Activated CD4-positive, alpha-beta T cell treated with anti-CD3 and anti-CD28 coated beads, Interleukin-2, amount 10 ng/mL, durations not matched to agents 24 days and 14 days (primary cell): ENCODE results near the gene PRKAG1. TPM values are rescaled to one million over a fixed set of nuclear protein-coding genes. Genes with fewer than 3 reads are reported as not detected.

Experiments
- DNase-seq: peaks from one replicate; pipeline ENCODE4 v3.0.0; 2022
- H3K27ac Mint-ChIP-seq: one replicate; pipeline ENCODE4 v1.8.0; 2022; ENCODE audit warnings: mild to moderate bottlenecking, mixed read lengths
- H3K27me3 Mint-ChIP-seq: one replicate; pipeline ENCODE4 v1.8.0; 2022; ENCODE audit warnings: mixed read lengths
- H3K36me3 Mint-ChIP-seq: one replicate; pipeline ENCODE4 v1.8.0; 2022; ENCODE audit warnings: low read depth, mild to moderate bottlenecking, mixed read lengths
- H3K4me1 Mint-ChIP-seq: one replicate; pipeline ENCODE4 v1.8.0; 2021; ENCODE audit warnings: mixed read lengths
- H3K4me3 Mint-ChIP-seq: one replicate; pipeline ENCODE4 v1.8.0; 2022; ENCODE audit warnings: mild to moderate bottlenecking, moderate library complexity, mixed read lengths
- H3K9me3 Mint-ChIP-seq: one replicate; pipeline ENCODE4 v1.8.0; 2021; ENCODE audit warnings: mixed read lengths
- intact Hi-C: fragments of 100-400 bp; cut with micrococcal nuclease; formaldehyde crosslinking; loops from one replicate; pipeline ENCODE4 v1.15.1; 2023
- total RNA-seq: library from RNA; stranded (reverse); gene quantifications from 2 replicates; pipeline ENCODE4 v1.2.3, GENCODE V29; 2022

The PRKAG1 gene
- total RNA-seq, 1 donor from 2014 or later = 75.3 TPM

GRCh38 chr12:48972952-48973483 lies 45.6 kb downstream of the PRKAG1 start:
- Mint-ChIP-seq H3K36me3 (peaks cover 2% of the 10 kb centered on the region), H3K27me3 (peaks cover 90% of the 10 kb centered on the region), H3K4me3 (no peak overlapping the region), H3K27ac (no peak overlapping the region), H3K9me3 (no peaks in the 10 kb centered on the region), H3K4me1 (peaks cover 36% of the 10 kb centered on the region)
- DNase-seq = peak; percentile 63
- intact Hi-C loops = loop anchor here (2.0 to 5.0 kb wide), 2 partner anchors 16 to 71 kb away; a partner anchor contains a TSS

GRCh38 chr12:48972213-48972951 lies 46.2 kb downstream of the PRKAG1 start:
- intact Hi-C loops = loop anchor here (2.0 to 5.0 kb wide), 2 partner anchors 16 to 70 kb away; a partner anchor contains a TSS
- peak; percentile 61 for DNase-seq
- Mint-ChIP-seq H3K36me3 (no peaks in the 10 kb centered on the region), H3K4me3 (peak overlapping the region; percentile 62), H3K27me3 (peaks cover 85% of the 10 kb centered on the region), H3K27ac (no peak overlapping the region), H3K9me3 (no peaks in the 10 kb centered on the region), H3K4me1 (peaks cover 31% of the 10 kb centered on the region)

- peak; percentile 58 for DNase-seq
- peak overlapping the region; percentile 62 for H3K4me3 Mint-ChIP-seq
- H3K36me3 Mint-ChIP-seq = no peaks in the 10 kb centered on the region
- H3K4me1 Mint-ChIP-seq = peaks cover 23% of the 10 kb centered on the region
- H3K9me3 Mint-ChIP-seq = no peaks in the 10 kb centered on the region
- peaks cover 76% of the 10 kb centered on the region for H3K27me3 Mint-ChIP-seq
- intact Hi-C loops = loop anchor here (1.0 to 5.0 kb wide), 2 partner anchors 9 to 69 kb away; a partner anchor contains a TSS
- H3K27ac Mint-ChIP-seq = peak overlapping the region; percentile 59
Observed at GRCh38 chr12:48970702-48971334, 47.8 kb downstream of the PRKAG1 start.

- no peak overlapping the region for H3K27ac Mint-ChIP-seq
- peak overlapping the region; percentile 62 for H3K4me3 Mint-ChIP-seq
- H3K27me3 Mint-ChIP-seq = peaks cover 75% of the 10 kb centered on the region
- intact Hi-C loops = loop anchor here (5.0 kb wide), 1 partner anchor 68 kb away; a partner anchor contains a TSS
- peak; percentile 77 for DNase-seq
- no peaks in the 10 kb centered on the region for H3K9me3 Mint-ChIP-seq
- no peaks in the 10 kb centered on the region for H3K36me3 Mint-ChIP-seq
- peaks cover 23% of the 10 kb centered on the region for H3K4me1 Mint-ChIP-seq
Observed at GRCh38 chr12:48969833-48970701, 48.5 kb downstream of the PRKAG1 start.

GRCh38 chr12:48969160-48969771 lies 49.3 kb downstream of the PRKAG1 start:
- H3K27me3 Mint-ChIP-seq = peaks cover 70% of the 10 kb centered on the region
- intact Hi-C loops = no loop called here
- H3K4me3 Mint-ChIP-seq = peak overlapping the region; percentile 19
- H3K36me3 Mint-ChIP-seq = no peaks in the 10 kb centered on the region
- H3K27ac Mint-ChIP-seq = peak overlapping the region; percentile 20
- peak; percentile 55 for DNase-seq
- no peaks in the 10 kb centered on the region for H3K9me3 Mint-ChIP-seq
- peaks cover 23% of the 10 kb centered on the region for H3K4me1 Mint-ChIP-seq

GRCh38 chr12:48968467-48968866 lies 50.1 kb downstream of the PRKAG1 start:
- no peaks in the 10 kb centered on the region for H3K36me3 Mint-ChIP-seq
- peaks cover 23% of the 10 kb centered on the region for H3K4me1 Mint-ChIP-seq
- no peaks in the 10 kb centered on the region for H3K9me3 Mint-ChIP-seq
- peaks cover 64% of the 10 kb centered on the region for H3K27me3 Mint-ChIP-seq
- no peak for DNase-seq
- intact Hi-C loops = no loop called here
- H3K4me3 Mint-ChIP-seq = no peak overlapping the region
- no peak overlapping the region for H3K27ac Mint-ChIP-seq

- no peaks in the 10 kb centered on the region for H3K36me3 Mint-ChIP-seq
- intact Hi-C loops = no loop called here
- no peak overlapping the region for H3K27ac Mint-ChIP-seq
- peaks cover 21% of the 10 kb centered on the region for H3K4me1 Mint-ChIP-seq
- DNase-seq = no peak
- no peaks in the 10 kb centered on the region for H3K9me3 Mint-ChIP-seq
- no peak overlapping the region for H3K4me3 Mint-ChIP-seq
- peaks cover 59% of the 10 kb centered on the region for H3K27me3 Mint-ChIP-seq
Observed at GRCh38 chr12:48967991-48968390, 50.6 kb downstream of the PRKAG1 start.

- intact Hi-C loops = no loop called here
- H3K27me3 Mint-ChIP-seq = peaks cover 51% of the 10 kb centered on the region
- no peak overlapping the region for H3K27ac Mint-ChIP-seq
- H3K9me3 Mint-ChIP-seq = no peaks in the 10 kb centered on the region
- DNase-seq = peak; percentile 53
- H3K4me1 Mint-ChIP-seq = peaks cover 11% of the 10 kb centered on the region
- no peaks in the 10 kb centered on the region for H3K36me3 Mint-ChIP-seq
- no peak overlapping the region for H3K4me3 Mint-ChIP-seq
Observed at GRCh38 chr12:48966177-48966895, 52.2 kb downstream of the PRKAG1 start.

GRCh38 chr12:48965298-48965838 lies 53.2 kb downstream of the PRKAG1 start:
- H3K4me3 Mint-ChIP-seq = no peak overlapping the region
- H3K4me1 Mint-ChIP-seq = peaks cover 2% of the 10 kb centered on the region

GRCh38 chr12:48961801-48962200 lies 56.8 kb downstream of the PRKAG1 start:
- Mint-ChIP-seq H3K4me1 (peaks cover 10% of the 10 kb centered on the region), H3K36me3 (no peaks in the 10 kb centered on the region), H3K27ac (no peak overlapping the region), H3K9me3 (no peaks in the 10 kb centered on the region), H3K4me3 (no peak overlapping the region), H3K27me3 (peaks cover 36% of the 10 kb centered on the region)
- DNase-seq = no peak
- intact Hi-C loops = no loop called here

More at GRCh38 chr12:48965298-48965838, 53.2 kb downstream of the PRKAG1 start:
- DNase-seq = no peak
- no peak overlapping the region for H3K27ac Mint-ChIP-seq
- no peaks in the 10 kb centered on the region for H3K36me3 Mint-ChIP-seq
- H3K9me3 Mint-ChIP-seq = no peaks in the 10 kb centered on the region
- intact Hi-C loops = no loop called here
- H3K27me3 Mint-ChIP-seq = peaks cover 48% of the 10 kb centered on the region

- no peak overlapping the region for H3K27ac Mint-ChIP-seq
- H3K36me3 Mint-ChIP-seq = peaks cover 2% of the 10 kb centered on the region
- no peak overlapping the region for H3K4me3 Mint-ChIP-seq
- intact Hi-C loops = no loop called here
- no peaks in the 10 kb centered on the region for H3K9me3 Mint-ChIP-seq
- peaks cover 15% of the 10 kb centered on the region for H3K4me1 Mint-ChIP-seq
- DNase-seq = no peak
- H3K27me3 Mint-ChIP-seq = peaks cover 33% of the 10 kb centered on the region
Observed at GRCh38 chr12:48961331-48961730, 57.2 kb downstream of the PRKAG1 start.

- Mint-ChIP-seq H3K9me3 (no peaks in the 10 kb centered on the region), H3K27ac (no peak overlapping the region), H3K4me1 (peaks cover 20% of the 10 kb centered on the region), H3K4me3 (no peak overlapping the region), H3K36me3 (peaks cover 7% of the 10 kb centered on the region), H3K27me3 (peaks cover 30% of the 10 kb centered on the region)
- intact Hi-C loops = no loop called here
- no peak for DNase-seq
Observed at GRCh38 chr12:48960834-48961233, 57.7 kb downstream of the PRKAG1 start.
